Kidney (tissue), 14 donors: Measurements from ENCODE around the gene MAGI1. TPM values are rescaled to one million over a fixed set of nuclear protein-coding genes. Genes with fewer than 3 reads are reported as not detected.

ENCODE experiments used
- DNase-seq, 5 donors: peaks; one replicate each; pipeline ENCODE4 v3.0.0-alpha.2; 2013 to 2020
- FAIRE-seq: peaks from 2 replicates; lab custom pipeline; 2012; peaks lifted over from hg19 to GRCh38; lab: Jason Lieb, UNC
- H3K27ac ChIP-seq, 2 donors: one replicate each; pipeline ENCODE4 v1.7.0; 2013; ENCODE audit warnings: low read depth in 2 of 2, low read length in 2 of 2, inconsistent platforms in 1 of 2
- H3K27me3 ChIP-seq: one replicate; pipeline ENCODE4 v1.7.1; 2013; ENCODE audit warnings: low read length, inconsistent platforms; ENCODE audit not compliant: control insufficient read depth, insufficient read depth
- H3K36me3 ChIP-seq, 3 donors: one replicate each; pipeline versions ENCODE4 v1.7.0 to v1.7.1; 2013; ENCODE audit warnings: low read length in 3 of 3, control low read depth in 1 of 3, inconsistent platforms in 1 of 3; ENCODE audit not compliant: insufficient read depth in 3 of 3, control insufficient read depth in 2 of 3
- H3K4me1 ChIP-seq, 3 donors: one replicate each; pipeline versions ENCODE4 v1.7.0 to v1.7.1; 2013; ENCODE audit warnings: low read length in 3 of 3, inconsistent platforms in 1 of 3, low read depth in 1 of 3; ENCODE audit not compliant: control insufficient read depth in 2 of 3, insufficient read depth in 2 of 3
- H3K4me3 ChIP-seq, 3 donors: one replicate each; pipeline versions ENCODE4 v1.7.0 to v1.8.1; 2013; ENCODE audit warnings: low read length in 3 of 3, control low read depth in 1 of 3, inconsistent platforms in 1 of 3
- H3K9ac ChIP-seq, 3 donors: one replicate each; pipeline versions ENCODE4 v1.7.0 to v1.7.1; 2013; ENCODE audit warnings: low read length in 3 of 3, control low read depth in 1 of 3, inconsistent platforms in 1 of 3
- H3K9me3 ChIP-seq, 3 donors: one replicate each; pipeline versions ENCODE4 v1.7.0 to v1.7.1; 2013; ENCODE audit warnings: low read length in 3 of 3, control low read depth in 1 of 3, inconsistent platforms in 1 of 3; ENCODE audit not compliant: control insufficient read depth in 2 of 3, insufficient read depth in 1 of 3
- intact Hi-C: fragments of 100-400 bp; cut with DNase I; formaldehyde crosslinking; loops from one replicate; pipeline ENCODE4 v1.11.1; 2022
- polyA plus RNA-seq: library from polyadenylated mRNA; stranded (reverse); fragments of 350-450 nt; fragmentation: Illumina TruSeq; extraction: RNeasy Lipid Tissue Mini Kit (QIAGEN cat#74804); gene quantifications from one replicate; pipeline ENCODE4 v1.2.3, GENCODE V29; 2014; ENCODE audit warnings: low read depth, low replicate concordance; ENCODE audit not compliant: insufficient read depth
- total RNA-seq: library from RNA; stranded (reverse); fragmentation: NEBNext Ultra II Directional; extraction: Animal tissue kit (Norgen Biotek cat#: 25700); gene quantifications from one replicate; pipeline ENCODE4 v1.2.1, GENCODE V29; 2021
- TF ChIP-seq, protein P1 (sequence below): IDR thresholded peaks from 3 replicates; pipeline ENCODE4 v1.5.1; 2012; ENCODE audit warnings: mild to moderate bottlenecking, moderate library complexity, borderline replicate concordance; ENCODE audit not compliant: insufficient read depth; ENCODE audit errors: extremely low read depth
- donor health status: control.
- donor health status: control.
- donor health status: control.
- donor health status: control.
- donor health status: control.
- donor health status: DM: yes; HTN: yes; CAD: no.
- donor health status: Normal renal cell carcinoma (clear cell type).

The MAGI1 gene
- total and polyA plus RNA-seq, 2 donors from 2014 or later, result 8.2 to 42.8 TPM

- no peaks in the 10 kb centered on the region for H3K27me3 ChIP-seq
- intact Hi-C loops, result no loop called here
- no peak overlapping the region for H3K27ac ChIP-seq
- no peak overlapping the region for H3K9ac ChIP-seq
- DNase-seq (no peak), FAIRE-seq (no peak)
- H3K36me3 ChIP-seq, result peaks cover 0 to 15% (median 4%) of the 10 kb centered on the region in 3 donors
- H3K9me3 ChIP-seq, result no peaks in the 10 kb centered on the region
- TF ChIP-seq, protein P1, sequence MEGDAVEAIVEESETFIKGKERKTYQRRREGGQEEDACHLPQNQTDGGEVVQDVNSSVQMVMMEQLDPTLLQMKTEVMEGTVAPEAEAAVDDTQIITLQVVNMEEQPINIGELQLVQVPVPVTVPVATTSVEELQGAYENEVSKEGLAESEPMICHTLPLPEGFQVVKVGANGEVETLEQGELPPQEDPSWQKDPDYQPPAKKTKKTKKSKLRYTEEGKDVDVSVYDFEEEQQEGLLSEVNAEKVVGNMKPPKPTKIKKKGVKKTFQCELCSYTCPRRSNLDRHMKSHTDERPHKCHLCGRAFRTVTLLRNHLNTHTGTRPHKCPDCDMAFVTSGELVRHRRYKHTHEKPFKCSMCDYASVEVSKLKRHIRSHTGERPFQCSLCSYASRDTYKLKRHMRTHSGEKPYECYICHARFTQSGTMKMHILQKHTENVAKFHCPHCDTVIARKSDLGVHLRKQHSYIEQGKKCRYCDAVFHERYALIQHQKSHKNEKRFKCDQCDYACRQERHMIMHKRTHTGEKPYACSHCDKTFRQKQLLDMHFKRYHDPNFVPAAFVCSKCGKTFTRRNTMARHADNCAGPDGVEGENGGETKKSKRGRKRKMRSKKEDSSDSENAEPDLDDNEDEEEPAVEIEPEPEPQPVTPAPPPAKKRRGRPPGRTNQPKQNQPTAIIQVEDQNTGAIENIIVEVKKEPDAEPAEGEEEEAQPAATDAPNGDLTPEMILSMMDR, result no peak
- H3K4me3 ChIP-seq, result no peak overlapping the region
- H3K4me1 ChIP-seq, result peaks cover 0 to 4% (median 2%) of the 10 kb centered on the region in 3 donors
These were observed 659.5 kb downstream of the MAGI1 start for GRCh38 chr3:65379223-65379622.

DNA sequence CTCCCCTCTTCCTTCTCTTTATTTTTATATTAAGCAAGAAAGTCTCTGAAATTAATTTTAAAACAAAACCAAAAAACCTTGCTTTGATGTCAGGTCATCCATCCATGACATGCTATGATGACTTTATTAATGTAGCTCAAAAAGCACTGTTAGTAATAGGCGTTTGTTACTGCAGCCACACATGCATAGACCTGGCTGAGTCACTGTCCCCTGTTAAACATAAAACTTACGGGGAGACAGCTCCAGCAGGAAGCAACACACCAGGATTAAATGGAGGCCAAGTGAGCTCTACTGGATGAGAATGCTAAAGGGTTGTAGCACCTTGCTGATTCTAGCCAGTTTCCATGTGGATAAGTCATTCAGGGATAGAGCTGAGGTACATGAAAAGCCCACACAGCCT is 661.1 kb downstream of the MAGI1 start:
- H3K27me3 ChIP-seq, result no peaks in the 10 kb centered on the region
- no peak overlapping the region for H3K27ac ChIP-seq
- no peak overlapping the region for H3K9ac ChIP-seq
- FAIRE-seq (no peak), DNase-seq (no peak)
- H3K4me1 ChIP-seq, result peaks cover 0 to 4% (median 2%) of the 10 kb centered on the region in 3 donors
- peaks cover 0 to 9% (median 4%) of the 10 kb centered on the region in 3 donors for H3K36me3 ChIP-seq
- H3K4me3 ChIP-seq, result no peak overlapping the region
- intact Hi-C loops, result no loop called here
- TF ChIP-seq, protein P1, result no peak
- no peaks in the 10 kb centered on the region for H3K9me3 ChIP-seq

GRCh38 chr3:65376426-65376825 is 662.3 kb downstream of the MAGI1 start:
- no peak overlapping the region for H3K27ac ChIP-seq
- DNase-seq (peak in 2 of 5 donors; percentile 34 to 54), FAIRE-seq (no peak)
- TF ChIP-seq, protein P1, result no peak
- H3K36me3 ChIP-seq, result peaks cover 0 to 4% (median 3%) of the 10 kb centered on the region in 3 donors
- peaks cover 0 to 4% (median 2%) of the 10 kb centered on the region in 3 donors for H3K4me1 ChIP-seq
- intact Hi-C loops, result no loop called here
- no peak overlapping the region for H3K4me3 ChIP-seq
- no peak overlapping the region for H3K9ac ChIP-seq
- no peaks in the 10 kb centered on the region for H3K27me3 ChIP-seq
- peaks cover 0 to 3% (median 0%) of the 10 kb centered on the region in 3 donors for H3K9me3 ChIP-seq

GRCh38 chr3:65371053-65371452 is 667.7 kb downstream of the MAGI1 start:
- intact Hi-C loops, result no loop called here
- Histone ChIP-seq H3K4me3 (no peak overlapping the region), H3K27me3 (no peaks in the 10 kb centered on the region), H3K9me3 (peaks cover 0 to 3% (median 0%) of the 10 kb centered on the region in 3 donors), H3K27ac (no peak overlapping the region), H3K36me3 (no peaks in the 10 kb centered on the region), H3K4me1 (no peaks in the 10 kb centered on the region), H3K9ac (no peak overlapping the region)
- DNase-seq, result no peak
- no peak for FAIRE-seq
- TF ChIP-seq, protein P1, result no peak
